ENCODE measurements around the gene PDS5A. TPM values are rescaled to one million over a fixed set of nuclear protein-coding genes. Genes with fewer than 3 reads are reported as not detected.

PDS5A gene
- total and polyA plus RNA-seq, 2 of the 13 experiments (the other 11 are each of a cell fraction or from before 2014, with no cell fraction given) = 31.8 to 57.0 TPM

DNA sequence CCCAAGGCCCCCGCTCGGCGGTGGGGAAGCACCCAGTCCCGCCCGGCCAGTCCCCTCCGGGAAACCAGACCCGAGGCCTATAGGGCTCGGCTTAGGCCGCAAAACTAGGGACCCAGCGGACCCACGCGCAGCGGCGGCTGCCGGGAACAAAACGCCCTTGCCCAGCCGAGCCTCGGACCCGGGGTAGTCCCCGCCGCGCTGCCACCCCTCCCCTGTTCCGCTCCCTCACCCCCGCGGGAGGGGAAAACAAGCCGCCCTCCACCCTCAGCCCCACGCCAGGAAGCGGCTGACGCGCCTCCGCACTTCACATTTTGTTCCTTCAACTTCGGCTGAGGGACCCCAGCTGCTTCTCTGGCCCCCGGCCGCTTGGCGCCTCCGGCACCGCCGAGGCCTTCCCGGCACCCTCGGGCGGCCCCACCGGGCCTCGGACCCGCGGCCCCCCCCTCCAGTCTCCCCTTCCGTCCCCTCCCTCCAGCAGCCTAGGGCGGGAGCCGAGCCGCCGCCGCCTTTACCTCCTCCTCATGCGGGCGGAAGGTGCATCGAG lies 694 bp downstream of the PDS5A start (continued):
- TF ChIP-seq PCBP2 (optimal IDR thresholded peaks at IDR 0.05; ENCODE audit: low read depth, low read length, poor library complexity, severe bottlenecking) (no peak), NR2F6 (IDR thresholded peaks at IDR 0.05) (no peak), NR2F6 (CRISPR knock-in tag; IDR thresholded peaks at IDR 0.05) (no peak), NCOA1 (CRISPR knock-in tag; IDR thresholded peaks at IDR 0.05) (no peak), ZBTB40 (IDR thresholded peaks at IDR 0.05) (no peak), ZBTB40 (CRISPR knock-in tag; IDR thresholded peaks at IDR 0.05) (peak; percentile 35; the same call in 1 of the 2 replicates), ETS1 (CRISPR knock-in tag; IDR thresholded peaks at IDR 0.05) (no peak), ZBTB49 (CRISPR knock-in tag; IDR thresholded peaks at IDR 0.05; ENCODE audit: borderline replicate concordance) (no peak), RBFOX2 (IDR thresholded peaks at IDR 0.05; ENCODE audit: low read depth, low read length) (peak; percentile 11; the same call in 1 of the 2 replicates), GATAD2A (CRISPR knock-in tag; IDR thresholded peaks at IDR 0.05) (no peak)
- TF ChIP-seq, protein P1, sequence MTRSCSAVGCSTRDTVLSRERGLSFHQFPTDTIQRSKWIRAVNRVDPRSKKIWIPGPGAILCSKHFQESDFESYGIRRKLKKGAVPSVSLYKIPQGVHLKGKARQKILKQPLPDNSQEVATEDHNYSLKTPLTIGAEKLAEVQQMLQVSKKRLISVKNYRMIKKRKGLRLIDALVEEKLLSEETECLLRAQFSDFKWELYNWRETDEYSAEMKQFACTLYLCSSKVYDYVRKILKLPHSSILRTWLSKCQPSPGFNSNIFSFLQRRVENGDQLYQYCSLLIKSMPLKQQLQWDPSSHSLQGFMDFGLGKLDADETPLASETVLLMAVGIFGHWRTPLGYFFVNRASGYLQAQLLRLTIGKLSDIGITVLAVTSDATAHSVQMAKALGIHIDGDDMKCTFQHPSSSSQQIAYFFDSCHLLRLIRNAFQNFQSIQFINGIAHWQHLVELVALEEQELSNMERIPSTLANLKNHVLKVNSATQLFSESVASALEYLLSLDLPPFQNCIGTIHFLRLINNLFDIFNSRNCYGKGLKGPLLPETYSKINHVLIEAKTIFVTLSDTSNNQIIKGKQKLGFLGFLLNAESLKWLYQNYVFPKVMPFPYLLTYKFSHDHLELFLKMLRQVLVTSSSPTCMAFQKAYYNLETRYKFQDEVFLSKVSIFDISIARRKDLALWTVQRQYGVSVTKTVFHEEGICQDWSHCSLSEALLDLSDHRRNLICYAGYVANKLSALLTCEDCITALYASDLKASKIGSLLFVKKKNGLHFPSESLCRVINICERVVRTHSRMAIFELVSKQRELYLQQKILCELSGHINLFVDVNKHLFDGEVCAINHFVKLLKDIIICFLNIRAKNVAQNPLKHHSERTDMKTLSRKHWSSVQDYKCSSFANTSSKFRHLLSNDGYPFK (CRISPR knock-in tag; IDR thresholded peaks at IDR 0.05; ENCODE audit: borderline replicate concordance) = 0 out of 2 replicates have a peak, but pooled peaks have one; percentile 18

Measured in HepG2 (cell line).